ENCODE measurements around the gene SMIM9. TPM values are rescaled to one million over a fixed set of nuclear protein-coding genes. Genes with fewer than 3 reads are reported as not detected.

Gene SMIM9
- total RNA-seq, 1 experiment from 2014 or later: not detected

DNA sequence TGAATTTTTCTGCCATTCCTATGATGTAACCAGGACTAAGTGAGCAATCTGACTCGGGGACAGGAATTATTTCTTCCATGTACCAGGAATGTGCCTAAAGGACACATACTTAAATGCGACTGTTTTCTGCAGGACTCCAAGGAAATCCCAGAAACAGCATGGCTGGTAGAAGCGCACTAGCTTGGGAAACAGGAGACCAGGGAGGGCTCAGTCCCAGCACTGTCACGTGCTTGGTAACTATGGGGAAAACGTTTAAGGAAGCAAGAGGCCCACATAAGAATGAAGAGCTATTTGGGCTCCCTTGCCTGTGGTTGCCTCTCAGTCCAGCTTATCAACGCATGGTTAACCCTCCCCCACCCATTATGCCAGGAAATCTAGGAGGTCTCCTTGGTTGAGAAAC is 48.7 kb downstream of the SMIM9 start:
- no peak for DNase-seq (ENCODE audit: extremely low read depth, low read depth)

DNA sequence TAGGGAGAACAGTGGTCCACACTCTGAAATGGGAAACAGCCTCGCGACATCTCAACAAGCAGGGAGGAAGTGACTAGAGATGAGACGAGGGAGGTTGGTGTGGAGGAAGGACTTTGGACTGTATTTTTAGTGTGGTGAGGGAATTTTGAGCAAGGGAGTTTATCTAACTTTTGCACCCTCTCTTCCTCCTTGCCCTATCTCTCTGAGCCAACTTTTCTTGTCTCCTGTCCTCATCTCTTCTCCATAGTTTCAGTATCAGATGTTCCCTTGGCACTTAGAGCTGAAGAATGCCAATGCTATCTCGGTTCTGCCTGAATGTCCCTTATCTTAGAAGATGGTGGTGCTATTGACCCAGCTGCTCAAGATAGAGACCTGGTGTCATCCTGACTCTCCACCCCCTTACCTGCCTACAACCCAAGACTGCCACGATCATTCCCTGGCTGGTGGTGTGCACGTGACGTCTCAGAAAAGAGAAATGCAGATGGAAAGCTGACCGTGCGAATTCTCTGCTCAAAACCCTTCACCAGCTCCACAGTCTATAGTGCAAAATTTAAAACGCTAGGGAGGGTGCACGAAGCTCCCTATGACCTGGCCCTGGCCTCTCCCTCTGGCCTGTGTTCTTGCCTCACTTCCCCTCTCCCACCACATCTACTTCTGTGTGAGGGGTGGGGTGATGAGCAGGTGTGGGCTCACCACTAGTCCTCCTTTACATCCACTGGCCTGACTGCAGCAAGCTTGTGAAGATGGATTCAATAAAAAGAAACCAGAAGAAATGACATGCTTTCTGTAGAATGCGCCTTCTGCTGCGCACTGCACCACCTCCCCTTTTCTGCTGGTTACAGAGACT is 50.1 kb downstream of the SMIM9 start:
- no peak for DNase-seq (ENCODE audit: extremely low read depth, low read depth)

DNA sequence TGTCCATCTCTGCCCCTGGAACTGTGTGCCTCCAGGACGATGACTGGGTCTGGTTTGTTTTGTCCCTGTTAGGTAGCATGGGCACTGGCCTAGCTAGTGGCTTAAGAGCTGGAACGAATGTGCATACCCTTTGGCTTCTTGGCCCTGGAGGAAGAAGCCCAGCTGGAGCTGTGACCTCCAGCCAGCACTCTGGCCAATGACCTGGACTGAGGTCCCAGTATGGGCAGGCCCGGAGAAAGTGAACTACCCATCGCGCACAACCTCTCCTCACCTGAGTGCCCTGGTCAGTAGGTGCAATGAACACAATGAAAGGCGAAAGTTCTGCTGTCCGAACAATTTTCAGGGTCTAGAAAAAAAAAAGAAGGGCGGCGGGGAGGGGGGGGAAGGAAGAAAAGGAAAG is 53.5 kb downstream of the SMIM9 start:
- no peak for DNase-seq (ENCODE audit: extremely low read depth, low read depth)

DNA sequence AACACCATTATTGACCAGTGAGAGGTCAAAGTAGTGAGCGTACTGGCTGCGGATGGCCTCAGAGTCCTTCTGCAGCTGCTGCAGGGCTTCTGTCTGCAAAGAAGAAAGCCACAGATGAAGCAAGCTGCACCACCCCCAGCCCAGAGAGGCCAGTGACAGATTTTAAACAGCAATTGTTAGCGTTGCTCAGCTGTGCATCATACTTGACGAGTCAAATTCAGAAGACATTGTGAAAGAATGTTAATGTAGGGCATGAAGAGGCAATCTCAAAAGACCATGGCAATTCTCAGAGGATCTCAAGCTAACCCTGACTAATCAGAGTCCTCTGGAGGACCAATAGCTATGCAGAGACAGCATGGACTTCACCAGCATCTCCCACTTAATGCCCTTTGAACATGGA is 55.2 kb downstream of the SMIM9 start:
- no peak for DNase-seq (ENCODE audit: extremely low read depth, low read depth)

GRCh38 chrX:154776753-154777152 is 57.7 kb downstream of the SMIM9 start:
- DNase-seq (ENCODE audit: extremely low read depth, low read depth): no peak

DNA sequence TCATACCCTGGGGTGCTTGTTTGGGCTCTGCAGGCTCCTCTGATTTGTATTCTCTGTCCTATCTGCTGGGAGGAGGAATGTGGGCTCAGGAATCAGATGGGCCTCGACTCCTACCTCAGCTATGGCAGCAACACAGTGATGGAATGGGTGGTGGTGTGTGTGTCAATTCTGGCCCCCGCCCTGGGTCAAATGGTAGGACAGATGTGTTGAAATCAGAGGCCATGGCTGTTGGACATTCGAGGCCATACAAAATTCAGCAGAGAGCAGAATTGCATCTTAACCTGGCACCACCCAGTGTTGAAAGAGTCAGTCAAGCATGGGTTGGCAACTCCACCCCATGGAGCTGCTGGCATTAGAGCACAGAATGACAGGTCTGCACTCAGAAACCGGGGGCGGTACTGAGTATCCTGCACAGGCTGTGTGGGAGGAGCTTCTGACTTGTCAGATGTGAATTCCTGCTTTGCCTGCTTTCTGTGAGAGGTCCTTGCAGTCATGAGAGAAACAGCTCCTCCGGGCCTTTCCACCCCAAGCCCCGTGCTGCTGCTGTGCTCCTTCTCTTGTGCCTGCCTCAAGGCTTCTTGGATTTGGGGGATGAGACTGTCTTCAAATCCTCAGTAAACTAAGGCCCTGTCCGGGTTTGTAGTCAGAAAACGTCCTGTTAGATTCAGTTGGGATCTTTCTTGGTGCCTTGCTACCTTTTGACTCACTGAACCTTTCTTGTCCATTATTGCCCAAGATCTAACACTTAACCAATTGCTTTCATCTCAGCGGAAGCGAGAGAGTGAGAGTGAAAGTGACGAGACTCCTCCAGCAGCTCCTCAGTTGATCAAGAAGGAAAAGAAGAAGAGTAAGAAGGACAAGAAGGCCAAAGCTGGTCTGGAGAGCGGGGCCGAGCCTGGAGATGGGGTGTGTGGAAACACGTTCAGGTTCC is 58.8 kb downstream of the SMIM9 start:
- no peak for DNase-seq (ENCODE audit: extremely low read depth, low read depth)

DNA sequence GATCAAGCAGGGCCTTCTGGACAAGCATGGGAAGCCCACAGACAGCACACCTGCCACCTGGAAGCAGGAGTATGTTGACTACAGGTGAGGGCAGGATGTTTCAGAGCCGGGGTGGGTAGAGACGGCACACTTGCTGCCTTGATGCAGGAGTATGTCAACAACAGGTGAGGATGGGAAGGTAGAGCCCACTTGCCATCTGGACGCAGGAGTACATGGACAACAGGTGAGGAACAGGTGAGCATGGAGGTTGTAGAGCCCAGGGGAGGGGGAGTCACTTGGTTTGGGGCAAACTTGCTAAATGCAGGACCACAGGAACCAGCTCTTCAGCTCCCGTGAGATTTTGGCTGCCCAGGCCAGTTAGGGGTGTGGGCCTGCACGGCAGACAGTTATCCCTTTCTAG is 59.8 kb downstream of the SMIM9 start:
- no peak for DNase-seq (ENCODE audit: extremely low read depth, low read depth)

Other genes with a start within 250 kb of the SMIM9 start
- gene CTAG1A, start 249.5 kb downstream of the SMIM9 start, total RNA-seq (2014; rRNA removed; shearing (Covaris generic)): not detected in 2 replicates
- not detected in 2 replicates for gene CTAG1B, start 215.4 kb downstream of the SMIM9 start, total RNA-seq (2014; rRNA removed; shearing (Covaris generic))
- not detected in 2 replicates for gene CTAG2, start 181.1 kb downstream of the SMIM9 start, total RNA-seq (2014; rRNA removed; shearing (Covaris generic))
- gene GAB3, start 83.6 kb downstream of the SMIM9 start, total RNA-seq (2014; rRNA removed; shearing (Covaris generic)): 0.20 and 0.89 TPM in 2 replicates
- 140 and 153 TPM in 2 replicates for gene DKC1, start 71.8 kb downstream of the SMIM9 start, total RNA-seq (2014; rRNA removed; shearing (Covaris generic))
- 15.1 and 17.4 TPM in 2 replicates for gene MPP1, start 29.2 kb downstream of the SMIM9 start, total RNA-seq (2014; rRNA removed; shearing (Covaris generic))
- 20.6 and 25.8 TPM in 2 replicates for gene F8A1, start 51.7 kb upstream of the SMIM9 start, total RNA-seq (2014; rRNA removed; shearing (Covaris generic))
- gene F8, start 188.1 kb upstream of the SMIM9 start, total RNA-seq (2014; rRNA removed; shearing (Covaris generic)): 3.4 and 5.3 TPM in 2 replicates
- gene FUNDC2, start 192.2 kb upstream of the SMIM9 start, total RNA-seq (2014; rRNA removed; shearing (Covaris generic)): 87.5 and 98.1 TPM in 2 replicates
- gene CMC4, start 236.5 kb upstream of the SMIM9 start, total RNA-seq (2014; rRNA removed; shearing (Covaris generic)): 27.0 and 28.1 TPM in 2 replicates
- gene MTCP1, start 236.5 kb upstream of the SMIM9 start, total RNA-seq (2014; rRNA removed; shearing (Covaris generic)): 36.1 and 39.0 TPM in 2 replicates
- gene BRCC3, start 236.8 kb upstream of the SMIM9 start, total RNA-seq (2014; rRNA removed; shearing (Covaris generic)): 12.7 and 14.4 TPM in 2 replicates

Data from NCI-H460 (cell line).